Measurements from ENCODE around the gene GNS. TPM values are rescaled to one million over a fixed set of nuclear protein-coding genes. Genes with fewer than 3 reads are reported as not detected.

Gene GNS
- total RNA-seq, 1 experiment from 2014 or later: 26.0 TPM

- Histone ChIP-seq H4K91ac (ENCODE audit: insufficient read length, low read depth, low read length) (no peak overlapping the region), H3K4me1 (ENCODE audit: insufficient read depth, low read length) (no peaks in the 10 kb centered on the region), H2BK15ac (ENCODE audit: low read depth, low read length) (no peak overlapping the region), H4K20me1 (ENCODE audit: control insufficient read depth, insufficient read depth, insufficient read length) (no peaks in the 10 kb centered on the region), H2AK5ac (ENCODE audit: insufficient read length, low read length) (no peak overlapping the region), H4K8ac (replicated peaks; ENCODE audit: insufficient read length, low read depth, low read length) (no peak overlapping the region), H3K79me2 (ENCODE audit: insufficient read depth, low read length) (no peaks in the 10 kb centered on the region), H2BK20ac (ENCODE audit: low read depth, low read length, poor library complexity, severe bottlenecking) (no peak overlapping the region), H2AFZ (ENCODE audit: low read length) (no peak overlapping the region), H3K4me2 (ENCODE audit: insufficient read depth, insufficient read length, low read length) (no peak overlapping the region), H3K9ac (ENCODE audit: extremely low read depth, insufficient read length, low read length) (no peak overlapping the region), H3K27me3 (ENCODE audit: insufficient read depth, low read length) (no peaks in the 10 kb centered on the region), H2BK5ac (ENCODE audit: insufficient read length, low read length) (no peak overlapping the region), H4K5ac (ENCODE audit: insufficient read length, low read depth, low read length) (no peak overlapping the region), H3K4ac (ENCODE audit: low read depth, low read length) (no peak overlapping the region), H3K56ac (ENCODE audit: insufficient read length, low read depth, low read length) (no peak overlapping the region), H3K9me3 (ENCODE audit: control insufficient read depth, low read depth, low read length) (no peaks in the 10 kb centered on the region), H3K18ac (ENCODE audit: insufficient read length, low read depth, low read length) (no peak overlapping the region), H2BK120ac (ENCODE audit: low read depth, low read length, poor library complexity, severe bottlenecking) (no peak overlapping the region), H3K79me1 (ENCODE audit: insufficient read depth, low read depth, low read length, poor library complexity, severe bottlenecking) (no peaks in the 10 kb centered on the region), H2BK12ac (ENCODE audit: insufficient read length, low read depth, low read length) (no peak overlapping the region), H3K27ac (ENCODE audit: insufficient read length, low read depth, low read length) (no peak overlapping the region), H3T11ph (ENCODE audit: low read length) (no peak overlapping the region), H3K23me2 (ENCODE audit: insufficient read length, low read depth, low read length, poor library complexity, severe bottlenecking) (no peaks in the 10 kb centered on the region), H3K23ac (ENCODE audit: insufficient read length, low read depth, low read length) (no peak overlapping the region), H3K14ac (ENCODE audit: insufficient read depth, low read length) (no peak overlapping the region)
- H3K27me3 Mint-ChIP-seq (ENCODE audit: low read depth): no peaks in the 10 kb centered on the region
- DNase-seq: no peak
- H3K9me3 Mint-ChIP-seq: no peaks in the 10 kb centered on the region
- no peaks in the 10 kb centered on the region for H3K4me1 Mint-ChIP-seq
- H3K27ac Mint-ChIP-seq: no peak overlapping the region
- peaks cover 10 to 50% (median 24%) of the 10 kb centered on the region in 3 experiments; a peak in 6 of 7 replicates for H3K36me3 Mint-ChIP-seq (ENCODE audit: insufficient read depth in 1 of 3, low read depth in 3 of 3)
- no CpG with 5 or more reads among the region's 6 CpGs for WGBS (ENCODE audit: extremely low coverage, insufficient read length, low lambda C conversion rate)
- H3K4me3 Mint-ChIP-seq: no peak overlapping the region
- no peak for TF ChIP-seq CTCF (conservative IDR thresholded peaks at IDR 0.05)
Observed at GRCh38 chr12:64716839-64717455, 42.3 kb downstream of the GNS start.
